ENCODE results near the gene ADORA1. TPM values are rescaled to one million over a fixed set of nuclear protein-coding genes. Genes with fewer than 3 reads are reported as not detected.

ADORA1 gene
- total RNA-seq, 4 donors from 2014 or later, result 1.3 to 5.6 TPM; not detected in 2

DNA sequence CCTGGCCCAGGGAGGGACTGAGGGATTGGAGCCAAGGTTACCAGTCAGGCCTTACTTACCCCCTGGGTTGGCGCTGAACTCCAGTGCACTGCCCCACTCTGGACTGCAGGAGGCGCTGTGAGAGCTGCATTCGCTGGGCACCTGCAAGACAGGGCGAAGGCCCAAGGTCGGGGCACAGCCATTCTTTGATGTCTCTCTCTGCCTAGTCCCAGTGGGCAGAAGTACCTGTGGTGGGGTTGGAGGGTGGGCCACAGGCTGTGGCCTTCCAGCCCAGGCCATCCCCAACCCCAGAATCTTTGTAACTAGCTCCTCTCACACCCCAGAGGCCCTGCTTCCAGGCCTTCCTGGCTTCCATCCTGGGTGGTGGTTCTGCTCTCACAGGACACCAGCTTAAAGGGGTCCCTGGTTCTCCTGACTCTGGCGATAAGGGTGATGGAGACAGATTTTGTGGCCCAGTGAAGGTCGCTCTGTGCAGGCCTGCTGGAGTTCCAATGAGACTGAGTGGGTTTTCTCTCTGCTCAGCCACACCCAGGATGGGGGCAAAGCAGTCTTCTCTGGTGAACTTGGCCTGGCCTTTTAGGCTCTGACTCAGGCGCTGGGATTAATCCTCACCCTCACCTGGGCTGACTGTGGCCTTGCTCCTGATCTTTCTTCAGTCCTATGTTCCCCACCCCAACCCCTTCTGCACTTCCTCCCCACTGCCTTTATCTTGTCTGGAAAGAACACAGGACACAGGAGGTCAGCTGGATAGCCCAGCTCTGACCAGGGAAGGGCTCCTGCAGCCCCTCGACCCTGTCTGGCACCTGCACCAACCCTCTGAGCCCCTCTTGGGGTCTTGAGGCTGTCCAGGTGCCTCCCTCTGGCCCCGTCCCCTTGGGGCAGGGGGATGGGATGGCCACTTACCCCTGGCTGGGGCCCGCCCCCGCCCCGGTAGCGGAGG lies 42.7 kb upstream of the ADORA1 start:
- no peak for DNase-seq
- no peaks in the 10 kb centered on the region for H3K36me3 ChIP-seq
- H3K4me1 ChIP-seq, result no peaks in the 10 kb centered on the region
- H3K4me3 ChIP-seq, result no peak overlapping the region
- no peak overlapping the region for H3K27ac ChIP-seq
- in situ Hi-C loops (cut with MboI; ENCODE audit: low pct_ligation_motif_present in 1 of 4, low pct_unique_long_range_greater_than_20kb in 1 of 4, low sequenced_read_pairs in 3 of 4), result no loop called here
- peaks cover 7% of the 10 kb centered on the region for H3K27me3 ChIP-seq
- intact Hi-C loops (cut with DNase I; ENCODE audit: low total_unique reads), result no loop called here
- TF ChIP-seq POLR2AphosphoS5 (IDR thresholded peaks at IDR 0.05), result no peak
- TF ChIP-seq, protein P1, sequence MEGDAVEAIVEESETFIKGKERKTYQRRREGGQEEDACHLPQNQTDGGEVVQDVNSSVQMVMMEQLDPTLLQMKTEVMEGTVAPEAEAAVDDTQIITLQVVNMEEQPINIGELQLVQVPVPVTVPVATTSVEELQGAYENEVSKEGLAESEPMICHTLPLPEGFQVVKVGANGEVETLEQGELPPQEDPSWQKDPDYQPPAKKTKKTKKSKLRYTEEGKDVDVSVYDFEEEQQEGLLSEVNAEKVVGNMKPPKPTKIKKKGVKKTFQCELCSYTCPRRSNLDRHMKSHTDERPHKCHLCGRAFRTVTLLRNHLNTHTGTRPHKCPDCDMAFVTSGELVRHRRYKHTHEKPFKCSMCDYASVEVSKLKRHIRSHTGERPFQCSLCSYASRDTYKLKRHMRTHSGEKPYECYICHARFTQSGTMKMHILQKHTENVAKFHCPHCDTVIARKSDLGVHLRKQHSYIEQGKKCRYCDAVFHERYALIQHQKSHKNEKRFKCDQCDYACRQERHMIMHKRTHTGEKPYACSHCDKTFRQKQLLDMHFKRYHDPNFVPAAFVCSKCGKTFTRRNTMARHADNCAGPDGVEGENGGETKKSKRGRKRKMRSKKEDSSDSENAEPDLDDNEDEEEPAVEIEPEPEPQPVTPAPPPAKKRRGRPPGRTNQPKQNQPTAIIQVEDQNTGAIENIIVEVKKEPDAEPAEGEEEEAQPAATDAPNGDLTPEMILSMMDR (IDR thresholded peaks at IDR 0.05), result peak in 3 of 5 experiments; percentile 9 to 25 (median 20)
- H3K9me3 ChIP-seq, result no peaks in the 10 kb centered on the region
- 75 to 100% methylated on average over 1 to 9 of the region's 14 CpGs for WGBS, 2 donors (ENCODE audit: low coverage in 1 of 2)

DNA sequence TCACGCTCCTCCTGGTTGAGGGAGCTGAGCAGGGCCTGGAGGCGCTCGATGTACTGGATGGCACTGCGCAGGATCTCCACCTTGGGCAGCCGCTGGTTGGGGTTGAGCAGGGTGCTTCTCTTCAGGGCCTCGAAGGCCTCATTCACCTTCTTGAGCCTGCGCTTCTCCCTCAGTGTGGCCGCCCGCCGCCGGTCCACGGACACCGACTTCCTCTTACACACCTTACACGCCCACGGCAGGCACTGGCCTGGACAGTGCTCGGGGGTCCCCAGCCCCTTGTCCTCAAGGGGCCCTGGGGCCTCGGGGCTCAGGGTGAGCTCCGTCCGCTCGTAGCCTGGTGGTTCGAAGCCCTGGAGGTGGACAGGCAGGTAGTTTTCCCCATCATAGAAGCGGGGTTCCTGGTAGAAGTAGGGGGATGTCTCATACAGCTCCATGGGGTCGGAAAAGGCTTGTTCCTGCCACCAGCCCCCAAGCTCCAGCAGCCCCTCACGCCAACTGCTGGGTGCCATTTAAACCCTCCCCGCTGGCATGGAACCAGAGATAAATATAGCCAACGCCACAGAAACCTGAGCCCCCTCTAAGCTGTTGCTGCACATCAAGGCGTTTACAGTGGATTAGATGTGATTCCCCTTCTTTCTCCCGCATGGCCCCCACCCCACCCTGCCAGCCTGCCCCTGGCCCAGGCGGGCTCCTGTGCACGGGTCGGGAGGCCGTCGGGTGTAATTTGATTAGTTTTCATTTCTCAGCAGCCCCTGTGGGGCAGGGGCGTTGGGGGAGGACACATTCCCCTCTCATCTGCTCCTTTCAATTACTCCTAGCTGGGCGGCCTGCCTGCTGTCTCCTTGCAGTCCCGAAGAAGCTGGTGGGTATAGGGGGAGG lies 41.8 kb upstream of the ADORA1 start, which contains the start of gene MYOG:
Gene MYOG (minus strand): TSS at position 485 of the 879 bp plus-strand sequence. CDS start 51 bp downstream, at position 434.
- 91% methylated on average over 35 of the region's 36 CpGs; no CpG with 5 or more reads in 1 of the 2 donors for WGBS, 2 donors (ENCODE audit: low coverage in 1 of 2)
- TF ChIP-seq EP300 (IDR thresholded peaks at IDR 0.05; ENCODE audit: low read depth) (no peak), POLR2A (IDR thresholded peaks at IDR 0.05) (no peak), POLR2AphosphoS5 (IDR thresholded peaks at IDR 0.05) (no peak)
- TF ChIP-seq, protein P1 (IDR thresholded peaks at IDR 0.05), result no peak
- intact Hi-C loops (cut with DNase I; ENCODE audit: low total_unique reads) (no loop called here), in situ Hi-C loops (cut with MboI; ENCODE audit: low pct_ligation_motif_present in 1 of 4, low pct_unique_long_range_greater_than_20kb in 1 of 4, low sequenced_read_pairs in 3 of 4) (no loop called here)
- no peak within 1 kb of the TSS for H3K27ac ChIP-seq
- no peak for DNase-seq
- H3K27me3 ChIP-seq, result peaks cover 7% of the 10 kb centered on the region
- H3K36me3 ChIP-seq, result no peaks in the 10 kb centered on the region
- no peaks in the 10 kb centered on the region for H3K9me3 ChIP-seq
- H3K4me1 ChIP-seq, result no peaks in the 10 kb centered on the region
- H3K4me3 ChIP-seq, result no peak within 1 kb of the TSS

DNA sequence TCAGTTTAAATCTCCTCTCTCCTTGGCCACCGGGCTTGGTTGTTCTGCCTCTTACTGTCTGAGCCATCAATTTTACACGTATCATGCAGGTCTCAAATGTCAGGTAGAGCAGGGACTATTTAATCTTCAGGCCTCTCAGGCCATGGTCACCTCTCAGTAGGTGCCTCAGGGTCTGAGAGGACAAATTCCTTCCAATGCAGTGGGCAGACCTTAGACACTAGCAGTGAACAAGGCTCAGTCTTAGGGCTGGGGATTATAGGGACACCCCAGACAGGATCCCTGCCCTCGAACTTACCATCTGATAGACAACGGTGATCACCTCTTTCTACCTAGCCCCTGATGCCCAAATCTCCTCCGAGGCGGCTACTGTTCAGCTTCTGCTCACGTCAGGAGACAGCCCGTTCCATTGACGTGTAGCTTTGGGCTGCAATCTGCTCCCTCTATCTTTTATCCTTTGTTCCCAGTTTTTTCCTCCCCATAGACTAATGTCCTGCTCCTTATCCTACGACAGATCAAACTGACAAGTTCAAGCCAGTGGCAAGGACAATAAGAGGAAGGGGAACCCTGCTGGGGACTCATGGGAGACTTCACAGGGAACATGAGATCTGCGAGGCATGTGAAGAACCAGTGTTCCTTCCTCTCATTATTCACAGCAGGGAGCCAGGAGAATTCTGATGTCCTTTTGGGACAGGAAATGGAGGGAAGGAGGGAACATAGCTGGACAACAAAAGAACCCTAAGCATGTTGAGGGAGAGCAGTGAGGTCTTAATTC lies 40.3 kb upstream of the ADORA1 start:
- Histone ChIP-seq H3K4me3 (no peak overlapping the region), H3K4me1 (no peaks in the 10 kb centered on the region), H3K27me3 (no peaks in the 10 kb centered on the region), H3K36me3 (no peaks in the 10 kb centered on the region), H3K27ac (no peak overlapping the region), H3K9me3 (no peaks in the 10 kb centered on the region)
- intact Hi-C loops (cut with DNase I; ENCODE audit: low total_unique reads), result no loop called here
- in situ Hi-C loops (cut with MboI; ENCODE audit: low pct_ligation_motif_present in 1 of 4, low pct_unique_long_range_greater_than_20kb in 1 of 4, low sequenced_read_pairs in 3 of 4), result no loop called here
- DNase-seq, result no peak
- no peak for TF ChIP-seq POLR2AphosphoS5 (IDR thresholded peaks at IDR 0.05)
- no peak for TF ChIP-seq EP300 (IDR thresholded peaks at IDR 0.05; ENCODE audit: low read depth)
- TF ChIP-seq, protein P1 (IDR thresholded peaks at IDR 0.05), result no peak
- TF ChIP-seq POLR2A (IDR thresholded peaks at IDR 0.05), result no peak
- WGBS, 2 donors (ENCODE audit: low coverage in 1 of 2), result 85 to 88% methylated on average over 3 to 11 of the region's 11 CpGs

All from transverse colon (tissue), 4 donors.